Stimulated activated CD4-positive, alpha-beta T cell treated with anti-CD3 and anti-CD28 coated beads, Interleukin-12 subunit alpha, Interleukin-12 subunit beta, amount 100 ng/mL, for 48 hours (primary cell): ENCODE measurements around the gene TOP3B.
"Not testable (repeated sequence)": the region's sequence is repeated elsewhere in the genome, so short reads cannot be mapped to it uniquely, and the experiment has no call there.

Experiments used
- DNase-seq, 3 donors: peaks; one replicate each; pipeline ENCODE4 v3.0.0-alpha.2; 2020; ENCODE audit warnings: low read depth in 2 of 3, low spot score in 1 of 3

The TOP3B gene

GRCh38 chr22:21928048-21928447 lies 54.5 kb downstream of the TOP3B start:
- no peak for DNase-seq

- no peak for DNase-seq
Observed at GRCh38 chr22:21927174-21927823, 55.3 kb downstream of the TOP3B start.

GRCh38 chr22:21926728-21927127 lies 55.9 kb downstream of the TOP3B start:
- no peak for DNase-seq

- no peak for DNase-seq
Observed at GRCh38 chr22:21923163-21923561, 59.4 kb downstream of the TOP3B start.

- no peak for DNase-seq
Observed at GRCh38 chr22:21922370-21923162, 60.0 kb downstream of the TOP3B start.

- DNase-seq: no peak
Observed at GRCh38 chr22:21921729-21922128, 60.9 kb downstream of the TOP3B start.

DNA sequence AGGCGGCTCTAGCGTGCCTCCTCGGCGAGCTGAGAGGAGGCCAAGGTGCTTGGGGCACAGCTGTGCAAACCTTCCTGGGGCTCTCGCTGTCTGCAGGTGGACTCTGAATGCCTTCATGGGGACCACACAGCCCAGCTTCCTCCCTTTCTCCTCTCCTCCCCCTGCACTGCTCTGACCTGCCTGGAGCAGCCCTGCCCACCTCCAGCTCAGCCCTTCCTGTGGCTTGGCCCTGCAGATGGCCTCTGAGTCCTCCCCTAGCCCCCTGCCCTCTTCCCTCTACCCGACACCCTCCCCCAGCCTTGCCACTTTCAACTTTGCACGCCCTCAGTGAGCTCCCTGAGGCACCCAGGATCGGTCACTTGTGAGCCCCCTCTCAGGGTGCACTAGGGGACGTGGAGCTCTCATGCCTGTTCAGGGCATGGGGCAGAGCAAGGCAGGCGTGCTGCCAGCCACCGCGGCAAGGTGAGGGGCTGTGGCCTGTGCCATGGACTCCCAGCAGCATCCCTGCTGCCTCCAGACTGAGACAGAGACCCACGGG lies 61.3 kb downstream of the TOP3B start:
- no peak for DNase-seq

DNA sequence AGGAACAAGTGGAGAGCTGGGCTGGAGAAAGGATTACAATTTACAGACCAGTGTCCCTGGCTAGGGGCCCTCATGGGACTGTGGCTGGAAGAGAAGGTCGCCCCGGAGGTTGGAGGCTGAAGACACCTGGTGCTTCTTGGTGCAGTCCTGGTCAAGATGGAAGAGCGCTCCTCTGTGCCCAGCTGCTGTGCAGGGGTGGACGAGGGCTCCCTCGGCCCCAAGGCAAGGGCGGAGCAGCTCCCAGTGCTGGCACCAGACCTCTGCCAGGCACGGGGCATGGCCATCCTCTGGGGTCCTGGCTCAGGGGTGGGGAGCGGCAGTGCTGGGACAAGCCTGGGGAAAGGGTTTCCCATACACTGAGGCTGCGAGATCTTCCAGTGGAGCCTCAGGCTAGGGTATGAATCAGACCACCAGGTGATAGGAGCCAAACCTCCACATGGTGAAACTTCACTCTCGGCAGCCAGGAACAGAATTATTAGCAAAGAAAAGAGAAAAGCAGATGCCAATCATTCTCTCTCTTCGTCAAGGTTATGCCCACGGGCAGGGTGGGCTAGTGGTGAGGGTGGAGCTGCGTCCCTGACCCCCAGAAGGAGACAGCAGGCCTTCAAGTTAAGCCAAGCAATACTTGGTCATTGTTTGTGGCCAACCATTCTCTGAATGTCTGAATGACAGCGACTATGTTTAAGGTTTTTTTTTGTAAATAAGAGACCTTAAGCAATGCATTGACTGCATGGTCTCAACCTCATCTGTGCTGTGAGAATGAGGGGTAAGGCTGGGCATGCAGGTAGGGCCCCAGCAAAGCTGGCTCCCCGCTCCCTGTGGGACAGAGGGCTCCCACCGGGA lies 62.0 kb downstream of the TOP3B start:
- DNase-seq: no peak

DNA sequence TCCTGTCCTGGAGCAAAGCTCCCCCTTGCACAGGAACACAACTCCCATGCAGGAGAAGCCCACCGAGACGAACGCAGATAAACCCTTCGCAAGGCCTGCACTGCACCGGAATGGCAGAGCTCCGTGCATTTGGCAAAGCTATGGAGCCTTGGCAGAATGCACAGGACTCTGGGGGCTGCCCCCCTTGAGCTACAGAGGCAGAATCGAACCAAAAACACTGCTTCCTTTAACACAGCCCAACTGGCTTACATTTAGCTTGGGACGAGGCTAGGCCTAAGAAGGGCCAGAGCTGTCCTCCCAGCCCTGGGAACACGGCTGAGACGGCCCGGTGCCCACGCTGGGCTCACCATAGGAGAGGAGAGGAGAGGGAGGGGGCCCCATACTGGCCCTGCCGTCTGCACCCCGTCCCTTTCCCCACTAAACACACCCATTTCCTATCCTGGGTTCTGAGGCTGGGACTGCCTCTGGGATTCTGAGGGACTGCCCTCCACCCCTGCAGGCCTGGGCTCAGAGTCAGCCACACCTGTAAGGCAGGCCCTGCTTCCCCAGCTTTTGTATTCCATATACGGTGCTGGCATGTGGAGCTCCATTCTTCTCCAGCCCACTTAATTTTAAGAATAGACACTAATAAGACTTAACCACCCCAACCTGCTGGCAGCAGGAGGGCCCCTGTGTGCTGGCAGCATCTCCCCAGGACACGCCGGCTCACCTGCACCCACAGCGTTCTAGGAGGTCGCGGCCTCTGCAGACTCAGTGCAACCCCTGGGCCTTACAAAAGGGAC lies 62.9 kb downstream of the TOP3B start:
- no peak for DNase-seq

DNA sequence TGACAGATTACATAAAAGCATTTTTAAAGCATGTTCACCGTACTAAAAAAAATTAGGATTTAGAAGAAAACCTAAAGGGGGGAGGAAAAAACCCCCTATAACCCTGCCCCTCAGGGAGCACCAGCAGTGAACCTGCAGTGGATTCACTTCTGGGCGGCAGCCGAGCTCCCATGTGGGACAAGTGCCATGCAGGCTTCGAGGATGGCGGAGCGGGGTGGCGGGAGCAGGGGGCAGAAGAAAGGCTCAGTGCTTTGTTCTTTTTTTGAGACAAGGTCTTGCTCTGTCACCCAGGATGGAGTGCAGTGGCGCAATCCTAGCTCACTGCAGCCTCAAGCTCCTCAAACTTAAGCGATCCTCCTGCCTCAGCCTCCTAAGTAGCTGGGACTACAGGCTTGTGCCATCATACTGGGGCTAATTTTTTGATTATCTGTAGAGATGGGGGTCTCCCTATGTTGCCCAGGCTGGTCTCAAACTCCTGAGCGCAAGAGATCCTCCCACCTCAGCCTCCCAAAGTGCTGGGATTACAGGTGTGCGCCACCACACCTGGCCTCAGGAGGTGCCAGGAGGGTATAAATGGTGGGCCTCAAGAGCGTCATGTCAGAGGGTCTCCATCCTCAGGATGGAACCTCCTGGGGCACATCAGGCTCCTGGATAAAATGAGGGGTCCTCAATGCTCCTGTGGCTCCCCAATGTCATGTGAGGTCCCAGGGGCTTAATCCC lies 64.0 kb downstream of the TOP3B start:
- DNase-seq: no peak

- DNase-seq: no peak
Observed at GRCh38 chr22:21917959-21918261, 64.7 kb downstream of the TOP3B start.

GRCh38 chr22:21917181-21917958 lies 65.2 kb downstream of the TOP3B start:
- DNase-seq: no peak

GRCh38 chr22:21916309-21916918 lies 66.2 kb downstream of the TOP3B start:
- DNase-seq: no peak

DNA sequence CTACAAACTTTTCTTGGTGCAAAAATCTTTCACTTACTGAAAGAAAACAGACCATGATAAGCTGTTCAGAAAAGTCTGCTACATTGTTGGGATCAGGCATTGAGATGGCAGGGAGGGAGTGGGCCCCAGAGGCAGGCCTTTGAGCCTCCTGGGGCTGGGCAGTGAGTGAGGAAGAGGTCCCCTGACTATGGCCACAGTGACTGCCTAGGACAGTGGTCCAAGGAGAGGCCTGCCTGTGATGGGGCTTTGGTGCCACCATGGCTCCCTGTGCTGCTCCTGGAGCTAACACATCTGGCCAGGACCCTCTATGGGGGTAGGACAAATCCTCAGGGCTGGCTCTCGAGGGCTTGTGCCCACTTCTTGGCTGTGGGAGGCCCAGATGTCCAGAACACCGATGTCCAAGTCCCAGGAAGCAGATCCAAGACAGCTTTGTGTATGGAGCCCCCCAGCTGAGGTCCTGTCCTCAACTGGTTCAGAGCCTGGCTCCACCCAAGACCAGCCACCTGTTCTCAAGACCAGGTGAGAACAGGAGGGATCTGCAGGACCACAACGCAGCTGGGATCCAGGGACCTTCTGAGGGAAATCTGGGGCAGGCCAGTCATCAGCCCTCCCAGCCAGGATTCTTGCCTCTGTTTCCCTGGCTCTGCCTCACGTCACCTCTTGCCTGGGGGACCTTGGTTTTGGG lies 66.8 kb downstream of the TOP3B start:
- no peak for DNase-seq

DNA sequence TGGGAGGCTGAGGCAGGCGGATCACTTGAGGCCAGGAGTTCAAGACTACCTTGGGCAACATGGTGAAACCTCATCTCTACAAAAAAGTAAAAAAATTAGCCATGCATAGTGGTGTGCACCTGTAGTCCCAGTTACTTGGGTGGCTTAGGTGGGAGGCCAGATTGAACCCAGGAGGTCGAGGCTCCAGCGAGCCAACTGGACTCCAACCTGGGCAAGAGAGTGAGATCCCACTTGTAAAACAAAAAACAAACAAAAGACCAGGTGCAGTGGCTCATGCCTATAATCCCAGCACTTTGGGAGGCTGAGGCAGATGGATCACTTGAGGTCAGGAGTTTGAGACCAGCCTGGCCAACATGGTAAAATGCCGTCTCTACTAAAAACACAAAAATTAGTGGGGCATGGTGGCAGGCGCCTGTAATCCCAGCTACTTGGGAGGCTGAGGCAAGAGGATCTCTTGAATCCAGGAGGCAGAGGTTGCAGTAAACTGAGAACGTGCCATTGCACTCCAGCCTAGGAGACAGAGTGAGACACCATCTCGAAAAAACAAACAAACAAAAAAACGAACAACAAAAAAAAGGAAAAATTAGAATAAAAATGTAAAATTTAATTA lies 68.4 kb downstream of the TOP3B start:
- DNase-seq: not testable (repeated sequence)

DNA sequence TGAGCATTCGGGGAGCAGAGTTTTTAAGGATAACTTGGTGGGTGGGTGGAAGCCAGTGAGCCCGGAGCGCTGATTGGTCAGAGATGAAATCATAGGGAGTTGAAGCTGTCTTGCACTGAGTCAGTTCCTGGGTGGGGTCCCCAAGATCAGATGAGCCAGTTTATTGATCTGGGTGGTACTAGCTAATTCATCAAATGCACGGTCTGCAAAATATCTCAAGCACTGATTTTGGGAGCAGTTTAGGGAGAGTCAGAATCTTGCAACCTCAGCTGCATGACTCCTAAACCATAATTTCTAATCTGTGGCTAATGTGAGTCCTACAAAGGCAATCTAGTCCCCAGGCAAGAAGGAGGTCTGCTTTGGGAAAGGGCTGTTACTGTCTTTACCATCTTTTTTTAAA lies 72.2 kb downstream of the TOP3B start:
- DNase-seq: not testable (repeated sequence)

DNA sequence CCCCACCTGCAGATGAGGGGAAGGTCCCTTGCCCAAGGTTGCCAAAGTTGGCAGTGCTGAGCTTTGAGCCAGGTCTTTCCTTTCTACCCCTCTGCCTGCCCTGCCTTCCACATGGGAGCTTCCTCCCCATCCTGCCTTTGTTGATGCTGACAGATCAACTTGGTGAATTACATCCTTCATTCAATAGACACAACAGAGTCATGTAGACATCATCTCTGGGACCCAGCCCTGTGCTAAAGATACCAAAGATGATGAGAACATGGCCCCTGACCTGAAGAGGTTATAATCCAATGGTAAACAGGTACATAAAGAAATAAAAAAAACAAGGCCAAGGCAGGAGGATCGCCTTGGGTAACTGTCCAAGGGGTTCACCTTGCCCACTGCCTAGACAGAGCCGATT lies 72.7 kb downstream of the TOP3B start:
- DNase-seq: no peak
